Loucy (cell line): ENCODE measurements around the gene RNU5B-1.

Experiments
- H2AFZ ChIP-seq: fragments of 200-600 bp; sonication (generic); 2 replicates; pipeline ENCODE4 v1.6.0; 2016; ENCODE audit warnings: antibody characterized with exemption, mild to moderate bottlenecking, low read length, moderate library complexity
- H3F3A ChIP-seq: fragments of 200-600 bp; 2 replicates; pipeline ENCODE4 v1.6.0; 2016; ENCODE audit warnings: antibody characterized with exemption, low read depth, mild to moderate bottlenecking
- H3K27me3 ChIP-seq: fragments of 200-600 bp; sonication (generic); 2 replicates; pipeline ENCODE4 v1.6.1; 2014; ENCODE audit warnings: low read length, mild to moderate bottlenecking; ENCODE audit not compliant: insufficient read depth, poor library complexity, severe bottlenecking
- H3K36me3 ChIP-seq: fragments of 200-600 bp; sonication (generic); 2 replicates; pipeline ENCODE4 v1.6.1; 2016; ENCODE audit warnings: low read length; ENCODE audit not compliant: insufficient read depth
- H3K4me1 ChIP-seq: fragments of 200-600 bp; sonication (generic); 2 replicates; pipeline ENCODE4 v1.5.1; 2014; ENCODE audit warnings: low read length, mild to moderate bottlenecking; ENCODE audit not compliant: insufficient read depth, poor library complexity, severe bottlenecking
- H3K4me2 ChIP-seq: fragments of 200-600 bp; sonication (generic); 2 replicates; pipeline ENCODE4 v1.6.0; 2014; ENCODE audit warnings: antibody characterized with exemption, low read length, low read depth, mild to moderate bottlenecking; ENCODE audit not compliant: poor library complexity, severe bottlenecking
- H3K4me3 ChIP-seq: fragments of 200-600 bp; sonication (generic); 2 replicates; pipeline ENCODE4 v1.5.1; 2014; ENCODE audit warnings: low read length, mild to moderate bottlenecking, mixed read lengths; ENCODE audit not compliant: poor library complexity, severe bottlenecking
- H3K79me2 ChIP-seq: fragments of 200-600 bp; sonication (generic); 2 replicates; pipeline ENCODE4 v1.6.1; 2014; ENCODE audit warnings: low read length; ENCODE audit not compliant: insufficient read depth
- H3K9ac ChIP-seq: fragments of 200-600 bp; sonication (generic); 2 replicates; pipeline ENCODE4 v1.6.0; 2014; ENCODE audit warnings: mild to moderate bottlenecking, low read depth, low read length, moderate library complexity; ENCODE audit not compliant: poor library complexity, severe bottlenecking
- H3K9me2 ChIP-seq: fragments of 200-600 bp; sonication (generic); replicated peaks from 2 replicates; pipeline ENCODE4 v1.6.1; 2016; ENCODE audit warnings: low read depth, low read length, mixed read lengths
- H3K9me3 ChIP-seq: fragments of 200-600 bp; sonication (generic); 2 replicates; pipeline ENCODE4 v1.6.1; 2014; ENCODE audit warnings: mild to moderate bottlenecking, antibody characterized with exemption, low read length, low read depth; ENCODE audit not compliant: insufficient read depth
- H4K20me1 ChIP-seq: fragments of 200-600 bp; sonication (generic); 2 replicates; pipeline ENCODE4 v1.6.0; 2014; ENCODE audit warnings: antibody characterized with exemption, low read length, mild to moderate bottlenecking; ENCODE audit not compliant: insufficient read depth, poor library complexity, severe bottlenecking
- EZH2phosphoT487 ChIP-seq: fragments of 200-600 bp; IDR thresholded peaks from 2 replicates; pipeline ENCODE4 v1.6.1; 2018; ENCODE audit warnings: antibody characterized with exemption, mild to moderate bottlenecking, moderate library complexity, borderline replicate concordance
- TF ChIP-seq, protein P1 (sequence below): fragments of 200-600 bp; sonication (generic); conservative IDR thresholded peaks from 2 replicates; pipeline ENCODE4 v1.5.1; 2014; ENCODE audit warnings: mild to moderate bottlenecking, antibody characterized with exemption, low read length

Gene RNU5B-1

GRCh38 chr15:65328506-65329287, 24.2 kb downstream of the RNU5B-1 start:
- Histone ChIP-seq H3K27me3 (no peaks in the 10 kb centered on the region), H2AFZ (no peak overlapping the region), H3K79me2 (no peaks in the 10 kb centered on the region), H3K4me1 (no peaks in the 10 kb centered on the region), H4K20me1 (no peaks in the 10 kb centered on the region), H3K9me3 (no peaks in the 10 kb centered on the region), H3K9ac (no peak overlapping the region), H3K4me3 (no peak overlapping the region), H3F3A (no peaks in the 10 kb centered on the region), H3K36me3 (no peaks in the 10 kb centered on the region), H3K4me2 (no peak overlapping the region), H3K9me2 (no peaks in the 10 kb centered on the region)
- TF ChIP-seq, protein P1, sequence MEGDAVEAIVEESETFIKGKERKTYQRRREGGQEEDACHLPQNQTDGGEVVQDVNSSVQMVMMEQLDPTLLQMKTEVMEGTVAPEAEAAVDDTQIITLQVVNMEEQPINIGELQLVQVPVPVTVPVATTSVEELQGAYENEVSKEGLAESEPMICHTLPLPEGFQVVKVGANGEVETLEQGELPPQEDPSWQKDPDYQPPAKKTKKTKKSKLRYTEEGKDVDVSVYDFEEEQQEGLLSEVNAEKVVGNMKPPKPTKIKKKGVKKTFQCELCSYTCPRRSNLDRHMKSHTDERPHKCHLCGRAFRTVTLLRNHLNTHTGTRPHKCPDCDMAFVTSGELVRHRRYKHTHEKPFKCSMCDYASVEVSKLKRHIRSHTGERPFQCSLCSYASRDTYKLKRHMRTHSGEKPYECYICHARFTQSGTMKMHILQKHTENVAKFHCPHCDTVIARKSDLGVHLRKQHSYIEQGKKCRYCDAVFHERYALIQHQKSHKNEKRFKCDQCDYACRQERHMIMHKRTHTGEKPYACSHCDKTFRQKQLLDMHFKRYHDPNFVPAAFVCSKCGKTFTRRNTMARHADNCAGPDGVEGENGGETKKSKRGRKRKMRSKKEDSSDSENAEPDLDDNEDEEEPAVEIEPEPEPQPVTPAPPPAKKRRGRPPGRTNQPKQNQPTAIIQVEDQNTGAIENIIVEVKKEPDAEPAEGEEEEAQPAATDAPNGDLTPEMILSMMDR, result no peak
- TF ChIP-seq EZH2phosphoT487, result no peak

GRCh38 chr15:65329288-65329983, 25.0 kb downstream of the RNU5B-1 start:
- Histone ChIP-seq H2AFZ (no peak overlapping the region), H3K9ac (no peak overlapping the region), H3K4me1 (no peaks in the 10 kb centered on the region), H3K4me3 (no peak overlapping the region), H3F3A (no peaks in the 10 kb centered on the region), H3K9me2 (no peaks in the 10 kb centered on the region), H3K36me3 (no peaks in the 10 kb centered on the region), H4K20me1 (no peaks in the 10 kb centered on the region), H3K27me3 (no peaks in the 10 kb centered on the region), H3K4me2 (no peak overlapping the region), H3K79me2 (no peaks in the 10 kb centered on the region), H3K9me3 (no peaks in the 10 kb centered on the region)
- no peak for TF ChIP-seq EZH2phosphoT487
- TF ChIP-seq, protein P1, result no peak

- Histone ChIP-seq H3K4me2 (no peak overlapping the region), H3K4me3 (no peak overlapping the region), H3K36me3 (no peaks in the 10 kb centered on the region), H3K4me1 (no peaks in the 10 kb centered on the region), H3F3A (no peaks in the 10 kb centered on the region), H3K79me2 (no peaks in the 10 kb centered on the region), H3K9me2 (no peaks in the 10 kb centered on the region), H3K27me3 (no peaks in the 10 kb centered on the region), H2AFZ (no peak overlapping the region), H4K20me1 (no peaks in the 10 kb centered on the region), H3K9ac (no peak overlapping the region), H3K9me3 (no peaks in the 10 kb centered on the region)
- TF ChIP-seq, protein P1, result no peak
- no peak for TF ChIP-seq EZH2phosphoT487
These were observed 25.7 kb downstream of the RNU5B-1 start for GRCh38 chr15:65329984-65330735.
